Upper lobe of left lung (tissue), 4 donors: ENCODE data around the gene APP.

Experiments used
- POLR2A ChIP-seq, 4 donors: fragments of 450-650 bp; IDR thresholded peaks; one replicate each; pipeline ENCODE4 v1.5.1; 2016 to 2017; ENCODE audit warnings: antibody characterized with exemption in 4 of 4, mild to moderate bottlenecking in 2 of 4
- POLR2AphosphoS5 ChIP-seq, 2 donors: sonication (generic); formaldehyde crosslinking; IDR thresholded peaks; one replicate each; pipeline ENCODE4 v1.5.1; 2017; ENCODE audit warnings: antibody characterized with exemption in 2 of 2
- TF ChIP-seq, protein P1 (sequence below), 6 experiments: fragments of 450-650 bp in 4 of 6; fragments of 200-600 bp in 2 of 6; sonication (generic) in 2 of 6; IDR thresholded peaks; one replicate each; pipeline ENCODE4 v1.5.1; 2016 to 2019; ENCODE audit warnings: antibody characterized with exemption in 6 of 6

- TF ChIP-seq, protein P1, sequence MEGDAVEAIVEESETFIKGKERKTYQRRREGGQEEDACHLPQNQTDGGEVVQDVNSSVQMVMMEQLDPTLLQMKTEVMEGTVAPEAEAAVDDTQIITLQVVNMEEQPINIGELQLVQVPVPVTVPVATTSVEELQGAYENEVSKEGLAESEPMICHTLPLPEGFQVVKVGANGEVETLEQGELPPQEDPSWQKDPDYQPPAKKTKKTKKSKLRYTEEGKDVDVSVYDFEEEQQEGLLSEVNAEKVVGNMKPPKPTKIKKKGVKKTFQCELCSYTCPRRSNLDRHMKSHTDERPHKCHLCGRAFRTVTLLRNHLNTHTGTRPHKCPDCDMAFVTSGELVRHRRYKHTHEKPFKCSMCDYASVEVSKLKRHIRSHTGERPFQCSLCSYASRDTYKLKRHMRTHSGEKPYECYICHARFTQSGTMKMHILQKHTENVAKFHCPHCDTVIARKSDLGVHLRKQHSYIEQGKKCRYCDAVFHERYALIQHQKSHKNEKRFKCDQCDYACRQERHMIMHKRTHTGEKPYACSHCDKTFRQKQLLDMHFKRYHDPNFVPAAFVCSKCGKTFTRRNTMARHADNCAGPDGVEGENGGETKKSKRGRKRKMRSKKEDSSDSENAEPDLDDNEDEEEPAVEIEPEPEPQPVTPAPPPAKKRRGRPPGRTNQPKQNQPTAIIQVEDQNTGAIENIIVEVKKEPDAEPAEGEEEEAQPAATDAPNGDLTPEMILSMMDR (IDR thresholded peaks at IDR 0.05), result no peak
- TF ChIP-seq POLR2A (IDR thresholded peaks at IDR 0.05), result no peak
- no peak for TF ChIP-seq POLR2AphosphoS5 (IDR thresholded peaks at IDR 0.05)
Observed at GRCh38 chr21:26019236-26019635, 151.3 kb downstream of the APP start.
